Liver (tissue), 3 donors: ENCODE data around the gene FCRL6.

ENCODE experiments used
- ATF3 ChIP-seq: IDR thresholded peaks from 2 replicates; pipeline ENCODE4 v1.6.1; 2016; ENCODE audit warnings: antibody characterized with exemption
- CTCF ChIP-seq: fragments of 150-350 bp; IDR thresholded peaks from 2 replicates; pipeline ENCODE4 v1.5.1; 2017; ENCODE audit warnings: improper control_type of control experiment, low read depth, low read length; ENCODE audit not compliant: missing input control
- FOXA2 ChIP-seq: IDR thresholded peaks from 2 replicates; pipeline ENCODE4 v1.6.1; 2016; ENCODE audit warnings: antibody characterized with exemption
- GABPA ChIP-seq, 2 donors: IDR thresholded peaks in 1 of 2; conservative IDR thresholded peaks in 1 of 2; 2 replicates each; pipeline ENCODE4 v1.6.1; 2016; ENCODE audit warnings: antibody characterized with exemption in 2 of 2, mild to moderate bottlenecking in 1 of 2, moderate library complexity in 1 of 2
- REST ChIP-seq: IDR thresholded peaks from 2 replicates; pipeline ENCODE4 v1.6.1; 2016; ENCODE audit warnings: antibody characterized with exemption, mild to moderate bottlenecking
- SP1 ChIP-seq: IDR thresholded peaks from 2 replicates; pipeline ENCODE4 v1.6.1; 2018; ENCODE audit warnings: antibody characterized with exemption, mild to moderate bottlenecking
- TAF1 ChIP-seq: conservative IDR thresholded peaks from 2 replicates; pipeline ENCODE4 v1.6.1; 2016; ENCODE audit warnings: antibody characterized with exemption, mild to moderate bottlenecking
- YY1 ChIP-seq: IDR thresholded peaks from 2 replicates; pipeline ENCODE4 v1.6.1; 2016; ENCODE audit warnings: antibody characterized with exemption, mild to moderate bottlenecking
- ZBTB33 ChIP-seq: IDR thresholded peaks from 2 replicates; pipeline ENCODE4 v1.6.1; 2016; ENCODE audit warnings: antibody characterized with exemption
- TF ChIP-seq, protein P1 (sequence below): IDR thresholded peaks from 2 replicates; pipeline ENCODE4 v1.6.1; 2016; ENCODE audit warnings: antibody characterized with exemption
- donor health status: healthy.
- donor health status: healthy.

DNA sequence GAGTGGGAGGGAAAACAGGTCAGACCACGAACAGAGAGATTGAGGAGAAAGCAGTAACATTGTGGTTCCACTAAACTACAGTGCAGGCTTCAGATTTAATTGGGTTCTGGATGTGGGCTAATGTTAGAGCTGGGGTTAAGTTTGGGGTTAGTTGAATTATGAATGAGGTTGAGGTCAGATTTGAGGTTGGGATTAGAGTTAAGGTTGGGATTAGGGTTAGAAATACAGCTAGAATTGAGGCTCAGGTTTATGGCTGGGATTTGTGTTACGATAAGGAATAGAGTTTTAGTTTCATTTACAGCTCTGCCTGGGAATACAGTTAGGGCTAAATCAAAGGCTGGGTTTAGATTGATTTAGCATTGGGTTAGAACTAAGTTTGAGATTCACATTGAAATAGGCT is 62.1 kb downstream of the FCRL6 start:
- no peak for TF ChIP-seq CTCF
- no peak for TF ChIP-seq ATF3
- TF ChIP-seq YY1, result no peak
- TF ChIP-seq, protein P1, sequence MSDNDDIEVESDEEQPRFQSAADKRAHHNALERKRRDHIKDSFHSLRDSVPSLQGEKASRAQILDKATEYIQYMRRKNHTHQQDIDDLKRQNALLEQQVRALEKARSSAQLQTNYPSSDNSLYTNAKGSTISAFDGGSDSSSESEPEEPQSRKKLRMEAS, result no peak
- TF ChIP-seq GABPA (IDR thresholded peaks at IDR 0.05 in 1 of 2, conservative IDR thresholded peaks at IDR 0.05 in 1 of 2), result no peak
- no peak for TF ChIP-seq SP1
- TF ChIP-seq TAF1, result no peak
- TF ChIP-seq FOXA2, result no peak
- no peak for TF ChIP-seq REST
- no peak for TF ChIP-seq ZBTB33
